ENCODE measurements around the gene BRAF.

- TF ChIP-seq POLR2A (IDR thresholded peaks at IDR 0.05) (no peak), CTCF (IDR thresholded peaks at IDR 0.05) (no peak)
These were observed 251.0 kb downstream of the BRAF start for GRCh38 chr7:140673774-140674155.

All from right lobe of liver (tissue), 4 donors.